ENCODE measurements around the gene HPCAL4.

DNA sequence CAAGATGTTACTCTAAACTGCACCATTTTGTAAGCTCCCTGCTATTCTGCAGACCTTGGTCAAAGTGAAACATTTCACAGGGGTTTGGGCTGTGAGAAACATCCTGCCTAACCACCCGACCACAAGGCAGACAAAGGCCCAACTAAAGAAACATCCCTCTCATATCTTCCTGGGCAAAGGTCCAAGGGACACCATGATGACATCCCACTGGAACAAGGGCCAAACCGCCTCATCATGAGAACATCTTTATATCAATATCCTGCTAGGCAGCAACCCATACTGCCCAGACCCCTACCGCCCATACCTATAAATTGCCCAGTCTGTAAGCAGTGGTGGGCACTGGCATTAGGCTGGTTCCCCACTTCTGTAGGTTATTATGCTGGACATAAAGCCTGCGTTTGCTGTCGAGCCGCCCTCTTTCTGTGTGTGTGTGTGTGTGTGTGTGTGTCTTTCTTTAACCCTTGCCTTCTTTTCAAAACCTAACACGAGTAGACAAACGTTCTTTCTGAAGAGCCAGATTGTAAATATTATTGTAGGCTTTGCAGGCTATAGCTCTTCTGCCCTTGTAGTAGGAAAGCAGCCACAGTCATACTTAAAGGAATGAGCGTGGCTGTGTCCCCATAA, 46.4 kb upstream of the HPCAL4 start:
- no peak for TF ChIP-seq CTCF (conservative IDR thresholded peaks at IDR 0.05 in 1 of 2, IDR thresholded peaks at IDR 0.05 in 1 of 2; ENCODE audit: low read depth in 1 of 2, low read length in 2 of 2)
- TF ChIP-seq EZH2 (IDR thresholded peaks at IDR 0.05; ENCODE audit: low read length, missing control alignments) = no peak
